Liver (tissue), 9 donors: ENCODE results near the gene HUWE1. TPM values are rescaled to one million over a fixed set of nuclear protein-coding genes. Genes with fewer than 3 reads are reported as not detected.

Experiments
- DNase-seq: peaks from one replicate; pipeline ENCODE4 v3.0.0-alpha.2; 2017; ENCODE audit warnings: low spot score
- H3K27ac ChIP-seq, 2 donors: one replicate each; pipeline ENCODE4 v1.7.0; 2013; ENCODE audit warnings: inconsistent platforms in 2 of 2, low read length in 2 of 2, control low read depth in 1 of 2, low read depth in 1 of 2, mild to moderate bottlenecking in 1 of 2
- H3K27me3 ChIP-seq, 4 donors: one replicate each; pipeline versions ENCODE4 v1.6.1 to v1.7.0; 2013; ENCODE audit warnings: low read length in 3 of 4, inconsistent platforms in 1 of 4, mild to moderate bottlenecking in 1 of 4, moderate library complexity in 1 of 4; ENCODE audit not compliant: control insufficient read depth in 4 of 4, insufficient read depth in 4 of 4
- H3K36me3 ChIP-seq, 4 donors: one replicate each; pipeline versions ENCODE4 v1.6.1 to v1.7.0; 2013; ENCODE audit warnings: low read length in 3 of 4, mild to moderate bottlenecking in 3 of 4, low read depth in 1 of 4, moderate library complexity in 1 of 4; ENCODE audit not compliant: control insufficient read depth in 4 of 4, insufficient read depth in 3 of 4
- H3K4me1 ChIP-seq, 4 donors: one replicate each; pipeline versions ENCODE4 v1.6.1 to v1.7.0; 2013; ENCODE audit warnings: low read length in 3 of 4, mild to moderate bottlenecking in 3 of 4, moderate library complexity in 1 of 4; ENCODE audit not compliant: control insufficient read depth in 4 of 4, insufficient read depth in 4 of 4
- H3K4me3 ChIP-seq, 3 donors: one replicate each; pipeline versions ENCODE4 v1.6.1 to v1.7.0; 2013; ENCODE audit warnings: low read length in 3 of 3, control low read depth in 1 of 3, low read depth in 1 of 3, mild to moderate bottlenecking in 1 of 3
- H3K9ac ChIP-seq, 2 donors: one replicate each; pipeline ENCODE4 v1.7.0; 2013; ENCODE audit warnings: low read length in 2 of 2, mild to moderate bottlenecking in 2 of 2, moderate library complexity in 2 of 2, control low read depth in 1 of 2, low read depth in 1 of 2
- H3K9me3 ChIP-seq, 4 donors: one replicate each; pipeline versions ENCODE4 v1.6.1 to v1.7.0; 2013; ENCODE audit warnings: low read length in 3 of 4; ENCODE audit not compliant: control insufficient read depth in 4 of 4
- EGR1 ChIP-seq, 2 donors: IDR thresholded peaks; 2 replicates each; pipeline ENCODE4 v1.6.1; 2016 to 2018; ENCODE audit warnings: antibody characterized with exemption in 2 of 2, low read depth in 2 of 2
- FOXA1 ChIP-seq: IDR thresholded peaks from 2 replicates; pipeline ENCODE4 v1.6.1; 2016; ENCODE audit warnings: antibody characterized with exemption
- FOXA2 ChIP-seq: IDR thresholded peaks from 2 replicates; pipeline ENCODE4 v1.6.1; 2016; ENCODE audit warnings: antibody characterized with exemption
- HNF4A ChIP-seq, 2 donors: conservative IDR thresholded peaks; 2 replicates each; pipeline ENCODE4 v1.6.1; 2016; ENCODE audit warnings: antibody characterized with exemption in 2 of 2, mild to moderate bottlenecking in 2 of 2
- HNF4G ChIP-seq: IDR thresholded peaks from 2 replicates; pipeline ENCODE4 v1.6.1; 2016; ENCODE audit warnings: antibody characterized with exemption
- JUND ChIP-seq, 2 donors: IDR thresholded peaks; 2 replicates each; pipeline ENCODE4 v1.6.1; 2016; ENCODE audit warnings: antibody characterized with exemption in 2 of 2
- NR2F2 ChIP-seq: IDR thresholded peaks from 2 replicates; pipeline ENCODE4 v1.6.1; 2016; ENCODE audit warnings: antibody characterized with exemption
- SP1 ChIP-seq: IDR thresholded peaks from 2 replicates; pipeline ENCODE4 v1.6.1; 2018; ENCODE audit warnings: antibody characterized with exemption, mild to moderate bottlenecking
- TAF1 ChIP-seq: conservative IDR thresholded peaks from 2 replicates; pipeline ENCODE4 v1.6.1; 2016; ENCODE audit warnings: antibody characterized with exemption, mild to moderate bottlenecking
- ZBTB33 ChIP-seq: IDR thresholded peaks from 2 replicates; pipeline ENCODE4 v1.6.1; 2016; ENCODE audit warnings: antibody characterized with exemption
- WGBS: extraction: QIAGEN DNeasy Blood & Tissue Kit; methylation state at CpG from one replicate; pipeline ENCODE4 v1.1.7; 2013; 5-methylcytosine and 5-hydroxymethylcytosine counted together
- polyA plus RNA-seq, 2 donors: library from polyadenylated mRNA; stranded (reverse) in 1 of 2; unstranded in 1 of 2; fragments of 200-250 nt in 1 of 2; fragments of >200 nt in 1 of 2; fragmentation: Nextera tagmentation in 1 of 2; extraction: Ambion mirVana in 1 of 2; gene quantifications; one replicate each; pipeline versions ENCODE4 v1.2.1 to v1.2.3, GENCODE V29; 2013 to 2015
- total RNA-seq, 2 donors: library from RNA; depleted of rRNA; stranded (reverse); fragments of >200 nt; gene quantifications; one replicate each; pipeline ENCODE4 v1.2.3, GENCODE V29; 2014
- TF ChIP-seq, protein P1 (sequence below): IDR thresholded peaks from 2 replicates; pipeline ENCODE4 v1.6.1; 2016; ENCODE audit warnings: antibody characterized with exemption
- TF ChIP-seq, protein P2 (sequence below): IDR thresholded peaks from 2 replicates; pipeline ENCODE4 v1.6.1; 2016; ENCODE audit warnings: antibody characterized with exemption, mild to moderate bottlenecking
- TF ChIP-seq, protein P3 (sequence below): IDR thresholded peaks from 2 replicates; pipeline ENCODE4 v1.6.1; 2016; ENCODE audit warnings: antibody characterized with exemption
- donor health status: healthy.
- donor health status: healthy.
- donor health status: healthy.
- donor health status: healthy.
- donor health status: healthy.

The HUWE1 gene
- total and polyA plus RNA-seq, 4 donors = 20.2 to 75.8 (median 37.7) TPM

DNA sequence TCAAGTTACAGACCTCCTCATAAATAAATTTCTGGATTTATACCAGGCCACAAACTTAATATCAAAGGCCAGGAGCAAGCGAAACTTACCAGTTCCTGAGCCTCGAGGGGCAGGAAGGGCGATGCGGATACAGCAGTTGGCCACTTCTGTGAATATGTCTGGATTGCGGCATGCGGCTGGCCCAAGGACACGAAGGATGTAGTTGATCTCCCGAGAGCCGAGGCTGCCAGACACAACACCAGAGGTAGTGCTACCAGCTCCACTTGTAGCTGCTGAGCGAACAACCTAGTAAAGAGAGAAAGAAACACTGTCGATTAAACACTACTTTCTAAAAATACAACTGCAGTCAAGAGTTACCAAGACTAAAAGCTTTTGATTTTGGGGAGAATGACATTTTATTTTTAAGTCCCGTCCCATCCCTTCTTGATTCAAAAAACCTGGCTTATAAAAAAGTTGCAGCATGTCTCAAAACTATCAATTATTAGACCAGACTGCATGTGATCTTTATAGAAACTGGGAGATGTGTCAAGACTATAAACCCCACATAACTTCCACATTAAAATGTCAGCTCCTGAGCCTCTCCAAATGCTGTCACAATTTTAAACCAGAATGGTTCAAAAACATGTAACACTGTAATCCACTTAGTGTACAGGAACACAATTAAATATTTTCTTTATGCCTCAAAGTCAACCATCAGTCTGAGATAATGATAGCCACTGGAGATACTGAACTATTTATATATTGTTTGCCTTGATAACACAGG, 105.6 kb downstream of the HUWE1 start:
- no peak overlapping the region for H3K4me3 ChIP-seq
- H3K4me1 ChIP-seq = no peaks in the 10 kb centered on the region
- H3K27me3 ChIP-seq = no peaks in the 10 kb centered on the region
- TF ChIP-seq JUND (IDR thresholded peaks at IDR 0.05) (no peak), SP1 (no peak), ZBTB33 (no peak), HNF4A (conservative IDR thresholded peaks at IDR 0.05) (no peak), FOXA1 (no peak), NR2F2 (no peak), EGR1 (IDR thresholded peaks at IDR 0.05; ENCODE audit: low read depth in 2 of 2) (no peak), TAF1 (no peak), FOXA2 (no peak), HNF4G (no peak)
- TF ChIP-seq, protein P1, sequence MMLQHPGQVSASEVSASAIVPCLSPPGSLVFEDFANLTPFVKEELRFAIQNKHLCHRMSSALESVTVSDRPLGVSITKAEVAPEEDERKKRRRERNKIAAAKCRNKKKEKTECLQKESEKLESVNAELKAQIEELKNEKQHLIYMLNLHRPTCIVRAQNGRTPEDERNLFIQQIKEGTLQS = no peak
- TF ChIP-seq, protein P2, sequence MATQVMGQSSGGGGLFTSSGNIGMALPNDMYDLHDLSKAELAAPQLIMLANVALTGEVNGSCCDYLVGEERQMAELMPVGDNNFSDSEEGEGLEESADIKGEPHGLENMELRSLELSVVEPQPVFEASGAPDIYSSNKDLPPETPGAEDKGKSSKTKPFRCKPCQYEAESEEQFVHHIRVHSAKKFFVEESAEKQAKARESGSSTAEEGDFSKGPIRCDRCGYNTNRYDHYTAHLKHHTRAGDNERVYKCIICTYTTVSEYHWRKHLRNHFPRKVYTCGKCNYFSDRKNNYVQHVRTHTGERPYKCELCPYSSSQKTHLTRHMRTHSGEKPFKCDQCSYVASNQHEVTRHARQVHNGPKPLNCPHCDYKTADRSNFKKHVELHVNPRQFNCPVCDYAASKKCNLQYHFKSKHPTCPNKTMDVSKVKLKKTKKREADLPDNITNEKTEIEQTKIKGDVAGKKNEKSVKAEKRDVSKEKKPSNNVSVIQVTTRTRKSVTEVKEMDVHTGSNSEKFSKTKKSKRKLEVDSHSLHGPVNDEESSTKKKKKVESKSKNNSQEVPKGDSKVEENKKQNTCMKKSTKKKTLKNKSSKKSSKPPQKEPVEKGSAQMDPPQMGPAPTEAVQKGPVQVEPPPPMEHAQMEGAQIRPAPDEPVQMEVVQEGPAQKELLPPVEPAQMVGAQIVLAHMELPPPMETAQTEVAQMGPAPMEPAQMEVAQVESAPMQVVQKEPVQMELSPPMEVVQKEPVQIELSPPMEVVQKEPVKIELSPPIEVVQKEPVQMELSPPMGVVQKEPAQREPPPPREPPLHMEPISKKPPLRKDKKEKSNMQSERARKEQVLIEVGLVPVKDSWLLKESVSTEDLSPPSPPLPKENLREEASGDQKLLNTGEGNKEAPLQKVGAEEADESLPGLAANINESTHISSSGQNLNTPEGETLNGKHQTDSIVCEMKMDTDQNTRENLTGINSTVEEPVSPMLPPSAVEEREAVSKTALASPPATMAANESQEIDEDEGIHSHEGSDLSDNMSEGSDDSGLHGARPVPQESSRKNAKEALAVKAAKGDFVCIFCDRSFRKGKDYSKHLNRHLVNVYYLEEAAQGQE = no peak
- TF ChIP-seq, protein P3, sequence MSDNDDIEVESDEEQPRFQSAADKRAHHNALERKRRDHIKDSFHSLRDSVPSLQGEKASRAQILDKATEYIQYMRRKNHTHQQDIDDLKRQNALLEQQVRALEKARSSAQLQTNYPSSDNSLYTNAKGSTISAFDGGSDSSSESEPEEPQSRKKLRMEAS = no peak
- 97% methylated on average over 12 of the region's 12 CpGs for WGBS
- DNase-seq = no peak
- H3K9me3 ChIP-seq = no peaks in the 10 kb centered on the region
- H3K27ac ChIP-seq = no peak overlapping the region
- H3K36me3 ChIP-seq = peaks cover 4 to 61% (median 42%) of the 10 kb centered on the region in 4 donors
- no peak overlapping the region for H3K9ac ChIP-seq

DNA sequence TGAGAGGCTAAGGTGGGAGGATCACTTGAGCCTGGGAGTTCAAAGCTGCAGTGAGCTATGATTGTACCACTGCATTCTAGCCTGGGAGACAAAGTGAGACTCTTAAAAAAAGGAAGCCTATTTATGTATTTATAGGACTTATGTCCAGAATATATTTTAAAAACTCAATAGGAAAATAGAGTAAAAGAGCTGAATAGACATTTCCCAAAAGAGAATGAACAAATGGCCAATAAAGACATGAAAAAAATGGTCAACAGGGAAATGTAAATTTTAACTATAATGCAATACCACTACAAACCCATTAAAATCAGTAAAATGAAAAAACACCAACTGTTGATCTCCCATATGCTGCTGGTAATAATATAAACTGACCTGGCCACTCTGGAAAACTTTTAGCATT, 115.0 kb downstream of the HUWE1 start:
- TF ChIP-seq, protein P3 = no peak
- Histone ChIP-seq H3K9ac (no peak overlapping the region), H3K4me3 (no peak overlapping the region), H3K4me1 (no peaks in the 10 kb centered on the region), H3K27me3 (no peaks in the 10 kb centered on the region), H3K36me3 (peaks cover 9 to 77% (median 48%) of the 10 kb centered on the region in 4 donors), H3K9me3 (no peaks in the 10 kb centered on the region), H3K27ac (no peak overlapping the region)
- DNase-seq = no peak
